ENCODE data around the gene SOCS3.

- no peak for TF ChIP-seq CTCF (IDR thresholded peaks at IDR 0.05; ENCODE audit: low read depth, low read length, poor library complexity, severe bottlenecking)
- TF ChIP-seq EZH2phosphoT487 (IDR thresholded peaks at IDR 0.05; ENCODE audit: borderline replicate concordance, low read length): no peak
Measured at GRCh38 chr17:78332991-78333390, 26.9 kb downstream of the SOCS3 start.

All from DOHH2 (cell line).